Heart left ventricle (tissue), 13 donors: ENCODE results near the gene XPOT.

Source experiments
- POLR2A ChIP-seq, 2 donors: fragments of 450-650 bp; IDR thresholded peaks; one replicate each; pipeline ENCODE4 v1.6.1; 2017; ENCODE audit warnings: antibody characterized with exemption in 2 of 2, mild to moderate bottlenecking in 2 of 2, moderate library complexity in 2 of 2
- TF ChIP-seq, protein P1 (sequence below), 12 donors: fragments of 200-600 bp; sonication (generic) in 4 of 12; IDR thresholded peaks; one replicate each; pipeline versions ENCODE4 v1.5.0 to v1.8.0; 2018 to 2022; ENCODE audit warnings: antibody characterized with exemption in 12 of 12, mild to moderate bottlenecking in 5 of 12
- donor health status: ischemic (EF 13 %, LVEDD 7.1; RV severe dilation, severe dysfunction).
- donor health status: DM: no; HTN: yes; CAD: no.
- donor health status: DM: no; HTN: no; CAD: no.
- donor health status: ischemic (EF 25% LVEDD 6.9; RV normal size, moderate dysfunction).
- donor health status: ischemic (EF 25% LVEDD 5.7; RV mildly dilated, moderate dysfunction).
- donor health status: ischemic (EF 35%, LVEDD 5.7; RV mildly dilated, moderate dysfunction).
- donor health status: nonischemic (EF 11% LVEDD 7.7; RV severe dilation, severe dysfunction).
- donor health status: DM: yes; HTN: yes; CAD: no.
- donor health status: PGD.
- donor health status: ischemic (EF 29% LVEDD 5.4; RV normal size, mild dysfunction).
- donor health status: nonischemic (EF 23%, LVEDD 6.1; RV moderate dilation, normal function).

- TF ChIP-seq, protein P1, sequence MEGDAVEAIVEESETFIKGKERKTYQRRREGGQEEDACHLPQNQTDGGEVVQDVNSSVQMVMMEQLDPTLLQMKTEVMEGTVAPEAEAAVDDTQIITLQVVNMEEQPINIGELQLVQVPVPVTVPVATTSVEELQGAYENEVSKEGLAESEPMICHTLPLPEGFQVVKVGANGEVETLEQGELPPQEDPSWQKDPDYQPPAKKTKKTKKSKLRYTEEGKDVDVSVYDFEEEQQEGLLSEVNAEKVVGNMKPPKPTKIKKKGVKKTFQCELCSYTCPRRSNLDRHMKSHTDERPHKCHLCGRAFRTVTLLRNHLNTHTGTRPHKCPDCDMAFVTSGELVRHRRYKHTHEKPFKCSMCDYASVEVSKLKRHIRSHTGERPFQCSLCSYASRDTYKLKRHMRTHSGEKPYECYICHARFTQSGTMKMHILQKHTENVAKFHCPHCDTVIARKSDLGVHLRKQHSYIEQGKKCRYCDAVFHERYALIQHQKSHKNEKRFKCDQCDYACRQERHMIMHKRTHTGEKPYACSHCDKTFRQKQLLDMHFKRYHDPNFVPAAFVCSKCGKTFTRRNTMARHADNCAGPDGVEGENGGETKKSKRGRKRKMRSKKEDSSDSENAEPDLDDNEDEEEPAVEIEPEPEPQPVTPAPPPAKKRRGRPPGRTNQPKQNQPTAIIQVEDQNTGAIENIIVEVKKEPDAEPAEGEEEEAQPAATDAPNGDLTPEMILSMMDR (IDR thresholded peaks at IDR 0.05): no peak
- TF ChIP-seq POLR2A (IDR thresholded peaks at IDR 0.05): no peak
These were observed 15.5 kb downstream of the XPOT start for GRCh38 chr12:64419696-64420095.
